OCI-LY3 (cell line): Measurements from ENCODE around the gene PILRA.
"Not testable (repeated sequence)": the region's sequence is repeated elsewhere in the genome, so short reads cannot be mapped to it uniquely, and the experiment has no call there.

Source experiments
- H2AFZ ChIP-seq: fragments of 200-600, 300-600 bp; shearing (Covaris generic); 2 replicates; pipeline ENCODE4 v1.6.0; 2014; ENCODE audit warnings: antibody characterized with exemption, low read depth, low read length
- H3K27ac ChIP-seq: fragments of 200-600, 300-600 bp; sonication (generic); 2 replicates; pipeline ENCODE4 v1.5.1; 2014; ENCODE audit warnings: mild to moderate bottlenecking, low read length, moderate library complexity, mixed read lengths
- H3K27me3 ChIP-seq: fragments of 200-600, 300-600 bp; sonication (generic); 2 replicates; pipeline ENCODE4 v1.6.1; 2014; ENCODE audit warnings: low read depth, low read length, mixed read lengths
- H3K36me3 ChIP-seq: fragments of 200-600, 300-600 bp; sonication (generic); replicated peaks from 2 replicates; pipeline ENCODE3; 2014; ENCODE audit warnings: low read depth, low read length, mixed read lengths
- H3K4me1 ChIP-seq: fragments of 300-600, 200-600 bp; sonication (generic); 2 replicates; pipeline ENCODE4 v1.6.1; 2014; ENCODE audit warnings: low read length, mixed read lengths
- H3K4me2 ChIP-seq: fragments of 200-600, 300-600 bp; sonication (generic); 2 replicates; pipeline ENCODE4 v1.6.1; 2014; ENCODE audit warnings: low read length, mixed read lengths
- H3K4me3 ChIP-seq: fragments of 300-600, 200-600 bp; sonication (generic); 2 replicates; pipeline ENCODE4 v1.5.1; 2014; ENCODE audit warnings: antibody characterized with exemption, mild to moderate bottlenecking, low read length, moderate library complexity
- H3K79me2 ChIP-seq: fragments of 300-600, 200-600 bp; shearing (Covaris generic); 2 replicates; pipeline ENCODE4 v1.6.1; 2014; ENCODE audit warnings: mild to moderate bottlenecking, low read length, mixed read lengths
- H3K9ac ChIP-seq: fragments of 300-600, 200-600 bp; shearing (Covaris generic); 2 replicates; pipeline ENCODE4 v1.6.0; 2014; ENCODE audit warnings: mild to moderate bottlenecking, low read length, moderate library complexity
- H3K9me3 ChIP-seq: fragments of 200-600, 300-600 bp; shearing (Covaris generic); 2 replicates; pipeline ENCODE4 v1.6.1; 2014; ENCODE audit warnings: low read length, mixed read lengths; ENCODE audit not compliant: insufficient read depth
- H4K20me1 ChIP-seq: fragments of 200-600, 300-600 bp; sonication (generic); 2 replicates; pipeline ENCODE4 v1.6.1; 2016; ENCODE audit warnings: low read length, mixed read lengths; ENCODE audit not compliant: insufficient read depth
- CTCF ChIP-seq: fragments of 200-600, 300-600 bp; sonication (generic); IDR thresholded peaks from 2 replicates; pipeline ENCODE4 v1.5.1; 2014; ENCODE audit warnings: antibody characterized with exemption, low read length, low read depth
- EZH2phosphoT487 ChIP-seq: fragments of 200-600 bp; shearing (Covaris generic); IDR thresholded peaks from 2 replicates; pipeline ENCODE4 v1.6.1; 2018; ENCODE audit warnings: antibody characterized with exemption, mixed run types, low read depth

The PILRA gene

DNA sequence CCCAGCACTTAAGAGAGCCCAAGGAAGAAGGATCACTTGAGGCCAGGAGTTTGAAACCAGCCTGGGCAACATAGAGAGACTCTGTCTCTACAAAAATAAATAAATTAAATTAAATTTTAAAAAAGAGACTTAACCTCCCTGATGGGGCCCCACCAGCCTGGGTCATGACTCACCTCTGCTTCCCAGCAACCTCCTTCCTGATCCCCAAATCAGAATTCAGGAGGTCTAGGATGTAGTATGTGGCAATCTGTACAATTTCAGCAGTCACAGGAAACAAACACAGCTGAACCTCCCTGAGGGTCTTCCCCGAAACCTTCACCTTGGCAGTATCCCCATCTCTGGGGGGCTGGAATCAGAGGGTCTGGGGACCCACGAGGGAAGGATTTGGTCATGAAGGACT is 72.8 kb downstream of the PILRA start:
- H3K4me2 ChIP-seq = no peak overlapping the region

GRCh38 chr7:100447363-100447762 is 74.1 kb downstream of the PILRA start:
- H3K9me3 ChIP-seq, H4K20me1 ChIP-seq, H3K79me2 ChIP-seq, H3K9ac ChIP-seq, H3K27me3 ChIP-seq, H3K27ac ChIP-seq, H3K36me3 ChIP-seq, H3K4me3 ChIP-seq, H2AFZ ChIP-seq, H3K4me2 ChIP-seq: not testable (repeated sequence)
- peaks cover 11% of the 10 kb centered on the region for H3K4me1 ChIP-seq

More for the DNA sequence above, 72.8 kb downstream of the PILRA start:
- Histone ChIP-seq H3K9ac (no peak overlapping the region), H3K36me3 (no peaks in the 10 kb centered on the region), H3K27ac (no peak overlapping the region), H3K79me2 (no peaks in the 10 kb centered on the region), H4K20me1 (no peaks in the 10 kb centered on the region), H2AFZ (no peak overlapping the region), H3K27me3 (no peaks in the 10 kb centered on the region), H3K4me1 (peaks cover 11% of the 10 kb centered on the region), H3K4me3 (no peak overlapping the region), H3K9me3 (no peaks in the 10 kb centered on the region)
- TF ChIP-seq EZH2phosphoT487 = no peak
- TF ChIP-seq CTCF = no peak

DNA sequence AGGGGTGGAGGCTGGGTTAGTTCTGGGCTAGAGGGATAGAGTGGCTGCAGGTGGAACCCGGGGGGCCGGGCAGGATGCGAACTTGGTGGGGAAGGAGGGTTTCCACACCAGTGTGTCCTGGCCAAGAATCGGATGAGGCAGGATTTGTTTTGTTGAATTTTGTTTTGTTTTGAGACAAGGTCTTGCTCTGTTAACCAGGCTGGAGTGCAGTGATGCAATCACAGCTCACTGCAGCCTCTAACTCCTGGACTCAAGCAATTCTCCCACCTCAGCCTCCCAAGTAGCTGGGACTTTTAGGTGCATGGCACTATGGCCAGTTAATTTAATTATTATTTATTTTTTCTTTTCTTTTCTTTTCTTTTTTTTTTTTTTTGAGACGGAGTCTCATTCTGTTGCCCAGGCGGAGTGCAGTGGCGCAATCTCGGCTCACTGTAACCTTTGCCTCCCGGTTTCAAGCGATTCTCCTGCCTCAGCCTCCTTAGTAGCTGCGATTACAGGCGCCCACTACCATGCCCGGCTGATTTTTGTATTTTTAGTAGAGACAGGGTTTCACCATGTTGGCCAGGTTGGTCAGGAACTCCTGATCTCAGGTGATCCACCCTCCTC is 76.0 kb downstream of the PILRA start:
- Histone ChIP-seq H3K4me1 (peaks cover 11% of the 10 kb centered on the region), H3K27me3 (no peaks in the 10 kb centered on the region), H3K36me3 (no peaks in the 10 kb centered on the region), H3K9ac (no peak overlapping the region), H2AFZ (no peak overlapping the region), H3K27ac (no peak overlapping the region), H3K4me2 (no peak overlapping the region), H3K9me3 (no peaks in the 10 kb centered on the region), H3K4me3 (no peak overlapping the region), H3K79me2 (no peaks in the 10 kb centered on the region), H4K20me1 (no peaks in the 10 kb centered on the region)
- TF ChIP-seq CTCF (no peak), EZH2phosphoT487 (no peak)
